ENCODE data around the gene ZNF787. TPM values are rescaled to one million over a fixed set of nuclear protein-coding genes. Genes with fewer than 3 reads are reported as not detected.

The ZNF787 gene
- total RNA-seq, 1 experiment from 2014 or later: 54.6 TPM

DNA sequence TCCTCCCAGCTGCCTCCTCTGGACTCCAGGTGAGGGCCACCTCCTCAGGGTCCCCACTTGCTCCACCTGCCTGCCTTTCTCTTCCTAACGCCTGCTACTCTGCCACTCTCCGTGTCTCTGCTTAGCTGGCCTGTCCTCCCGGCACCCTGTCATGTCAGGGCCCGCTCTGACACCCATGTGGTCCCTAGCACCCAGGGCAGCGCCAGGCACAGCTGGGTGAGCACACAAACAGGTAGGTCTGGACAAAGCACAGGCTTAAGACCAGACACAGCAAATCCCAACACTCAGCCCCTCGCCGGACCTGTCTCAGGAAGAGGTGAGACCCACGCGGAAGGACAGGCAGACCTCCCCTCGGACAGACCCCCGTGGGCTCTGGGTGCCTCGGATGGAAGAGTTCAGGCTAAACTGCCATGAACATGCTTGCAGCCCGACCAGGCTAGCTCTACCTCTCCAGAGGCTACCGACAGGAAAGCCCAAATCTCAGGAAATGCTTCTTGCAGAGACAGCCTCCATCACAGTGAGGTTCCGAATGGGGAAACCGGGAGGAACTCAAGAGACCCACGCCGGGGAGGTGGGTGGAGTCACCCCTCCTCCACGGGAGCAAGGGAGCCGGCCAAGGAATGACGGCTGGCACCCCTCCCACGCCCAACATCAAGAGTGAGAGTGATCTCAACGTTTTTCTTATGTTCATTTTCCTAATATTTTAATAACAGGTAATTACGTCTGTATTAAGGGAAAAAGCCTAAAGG is 12.5 kb downstream of the ZNF787 start:
- no peaks in the 10 kb centered on the region for H3K23me2 ChIP-seq (ENCODE audit: insufficient read length, low read depth, low read length, poor library complexity, severe bottlenecking)
- no peak overlapping the region for H4K5ac ChIP-seq (ENCODE audit: insufficient read length, low read depth, low read length)
- no peak overlapping the region for H3K27ac ChIP-seq (ENCODE audit: insufficient read length, low read depth, low read length)
- Mint-ChIP-seq H3K36me3 (ENCODE audit: insufficient read depth in 1 of 3, low read depth in 3 of 3) (peaks cover 2 to 13% (median 4%) of the 10 kb centered on the region in 3 experiments; a peak in 5 of 7 replicates), H3K9me3 (no peaks in the 10 kb centered on the region), H3K27me3 (ENCODE audit: low read depth) (no peaks in the 10 kb centered on the region), H3K27ac (peak overlapping the region; percentile 77 to 91 (median 90); a peak in 6 of 7 replicates), H3K4me1 (peaks cover 58 to 73% of the 10 kb centered on the region in 2 experiments), H3K4me3 (peak overlapping the region in 1 of 2 experiments; percentile 44; a peak in 1 of 5 replicates)
- H3K4me1 ChIP-seq (ENCODE audit: insufficient read depth, low read length): peaks cover 13% of the 10 kb centered on the region
- no peak overlapping the region for H4K8ac ChIP-seq (replicated peaks; ENCODE audit: insufficient read length, low read depth, low read length)
- peak overlapping the region; percentile 39; the same call in 1 of the 2 replicates for H3K14ac ChIP-seq (ENCODE audit: insufficient read depth, low read length)
- no peak overlapping the region for H2AFZ ChIP-seq (ENCODE audit: low read length)
- H3K9me3 ChIP-seq (ENCODE audit: control insufficient read depth, low read depth, low read length): no peaks in the 10 kb centered on the region
- H3K18ac ChIP-seq (ENCODE audit: insufficient read length, low read depth, low read length): no peak overlapping the region
- no peak overlapping the region for H3K23ac ChIP-seq (ENCODE audit: insufficient read length, low read depth, low read length)
- H3T11ph ChIP-seq (ENCODE audit: low read length): no peak overlapping the region
- no peak overlapping the region for H2BK20ac ChIP-seq (ENCODE audit: low read depth, low read length, poor library complexity, severe bottlenecking)
- no peak overlapping the region for H3K56ac ChIP-seq (ENCODE audit: insufficient read length, low read depth, low read length)
- TF ChIP-seq, protein P1, sequence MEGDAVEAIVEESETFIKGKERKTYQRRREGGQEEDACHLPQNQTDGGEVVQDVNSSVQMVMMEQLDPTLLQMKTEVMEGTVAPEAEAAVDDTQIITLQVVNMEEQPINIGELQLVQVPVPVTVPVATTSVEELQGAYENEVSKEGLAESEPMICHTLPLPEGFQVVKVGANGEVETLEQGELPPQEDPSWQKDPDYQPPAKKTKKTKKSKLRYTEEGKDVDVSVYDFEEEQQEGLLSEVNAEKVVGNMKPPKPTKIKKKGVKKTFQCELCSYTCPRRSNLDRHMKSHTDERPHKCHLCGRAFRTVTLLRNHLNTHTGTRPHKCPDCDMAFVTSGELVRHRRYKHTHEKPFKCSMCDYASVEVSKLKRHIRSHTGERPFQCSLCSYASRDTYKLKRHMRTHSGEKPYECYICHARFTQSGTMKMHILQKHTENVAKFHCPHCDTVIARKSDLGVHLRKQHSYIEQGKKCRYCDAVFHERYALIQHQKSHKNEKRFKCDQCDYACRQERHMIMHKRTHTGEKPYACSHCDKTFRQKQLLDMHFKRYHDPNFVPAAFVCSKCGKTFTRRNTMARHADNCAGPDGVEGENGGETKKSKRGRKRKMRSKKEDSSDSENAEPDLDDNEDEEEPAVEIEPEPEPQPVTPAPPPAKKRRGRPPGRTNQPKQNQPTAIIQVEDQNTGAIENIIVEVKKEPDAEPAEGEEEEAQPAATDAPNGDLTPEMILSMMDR (conservative IDR thresholded peaks at IDR 0.05): no peak
- peaks cover 64% of the 10 kb centered on the region; the same call in 1 of the 2 replicates for H3K79me2 ChIP-seq (ENCODE audit: insufficient read depth, low read length)
- no peak overlapping the region for H3K4ac ChIP-seq (ENCODE audit: low read depth, low read length)
- DNase-seq: no peak
- H3K4me2 ChIP-seq (ENCODE audit: insufficient read depth, insufficient read length, low read length): no peak overlapping the region
- H2BK15ac ChIP-seq (ENCODE audit: low read depth, low read length): no peak overlapping the region
- no peak overlapping the region for H2AK5ac ChIP-seq (ENCODE audit: insufficient read length, low read length)
- WGBS (ENCODE audit: extremely low coverage, insufficient read length, low lambda C conversion rate): no CpG with 5 or more reads among the region's 24 CpGs
- no peak overlapping the region for H2BK120ac ChIP-seq (ENCODE audit: low read depth, low read length, poor library complexity, severe bottlenecking)
- H4K20me1 ChIP-seq (ENCODE audit: control insufficient read depth, insufficient read depth, insufficient read length): peaks cover 3% of the 10 kb centered on the region
- no peak overlapping the region for H2BK12ac ChIP-seq (ENCODE audit: insufficient read length, low read depth, low read length)
- no peaks in the 10 kb centered on the region for H3K27me3 ChIP-seq (ENCODE audit: insufficient read depth, low read length)
- H3K9ac ChIP-seq (ENCODE audit: extremely low read depth, insufficient read length, low read length): no peak overlapping the region
- no peak overlapping the region for H2BK5ac ChIP-seq (ENCODE audit: insufficient read length, low read length)
- H4K91ac ChIP-seq (ENCODE audit: insufficient read length, low read depth, low read length): no peak overlapping the region
- no peaks in the 10 kb centered on the region for H3K79me1 ChIP-seq (ENCODE audit: insufficient read depth, low read depth, low read length, poor library complexity, severe bottlenecking)
